SK-N-MC (cell line): ENCODE measurements around the gene BCL3.

Experiments used
- EZH2 ChIP-seq: fragments of 200-600 bp; sonication (generic); IDR thresholded peaks from one replicate; pipeline ENCODE4 v1.6.1; 2017; ENCODE audit warnings: antibody characterized with exemption
- FOXP2 ChIP-seq: optimal IDR thresholded peaks from 2 replicates; pipeline ENCODE3; 2011; ENCODE audit warnings: mild to moderate bottlenecking, moderate library complexity; ENCODE audit not compliant: insufficient read depth; ENCODE audit errors: extremely low read length, control extremely low read depth
- POLR2AphosphoS5 ChIP-seq: IDR thresholded peaks from 2 replicates; pipeline ENCODE4 v1.6.1; 2012; ENCODE audit warnings: mild to moderate bottlenecking, low read depth, low read length, borderline replicate concordance

DNA sequence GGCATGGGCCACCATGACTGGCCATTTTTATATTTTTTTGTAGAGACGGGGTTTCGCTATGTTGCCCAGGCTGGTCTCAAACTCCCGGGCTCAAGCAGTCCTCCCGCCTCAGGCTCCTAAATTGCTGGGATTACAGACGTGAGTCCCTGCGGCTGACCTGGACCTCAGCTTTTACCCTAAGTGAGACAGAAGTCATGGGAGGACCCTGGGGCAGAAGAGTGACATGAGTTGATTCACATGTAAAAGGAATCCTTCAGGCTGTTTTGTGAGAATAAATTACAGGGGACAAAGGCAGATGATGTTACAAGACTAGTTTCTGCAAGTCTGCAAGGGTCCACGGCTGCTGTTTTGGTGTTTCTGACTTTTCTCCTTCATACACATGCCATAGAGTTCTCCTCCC lies 57.8 kb downstream of the BCL3 start:
- TF ChIP-seq EZH2 (no peak), POLR2AphosphoS5 (no peak), FOXP2 (no peak)
